ENCODE results near the gene MCM7.

MCM7 gene

GRCh38 chr7:100065452-100066186 lies 35.6 kb downstream of the MCM7 start:
- no peak for FAIRE-seq

- no peak for FAIRE-seq
These were observed 37.0 kb downstream of the MCM7 start for GRCh38 chr7:100064162-100064561.

GRCh38 chr7:100063376-100063775 lies 37.8 kb downstream of the MCM7 start:
- FAIRE-seq, result no peak

- no peak for FAIRE-seq
These were observed 39.5 kb downstream of the MCM7 start for GRCh38 chr7:100061518-100062193.

- no peak for FAIRE-seq
These were observed 41.9 kb downstream of the MCM7 start for GRCh38 chr7:100059251-100059739.

- FAIRE-seq, result no peak
These were observed 44.2 kb downstream of the MCM7 start for GRCh38 chr7:100057006-100057405.

DNA sequence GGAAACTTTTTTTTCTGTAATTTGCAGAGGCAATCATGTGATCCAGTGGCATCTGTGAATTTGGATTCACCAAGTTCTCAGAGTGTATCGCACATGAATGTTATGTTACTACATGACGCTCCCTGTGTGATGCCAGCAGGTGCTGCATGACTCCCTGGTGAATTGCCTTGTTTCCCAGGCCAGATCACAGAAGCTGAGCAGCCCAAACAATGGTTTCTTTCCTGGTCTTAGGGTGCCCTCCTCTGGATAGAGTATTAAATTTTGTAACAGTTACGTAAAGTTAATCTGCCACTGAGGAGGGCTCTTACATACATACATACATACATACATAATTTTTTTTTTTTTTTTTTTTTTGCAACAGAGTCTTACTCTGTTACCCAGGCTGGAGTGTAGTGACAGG lies 48.0 kb downstream of the MCM7 start:
- FAIRE-seq, result no peak

- no peak for FAIRE-seq
These were observed 49.6 kb downstream of the MCM7 start for GRCh38 chr7:100051611-100052010.

DNA sequence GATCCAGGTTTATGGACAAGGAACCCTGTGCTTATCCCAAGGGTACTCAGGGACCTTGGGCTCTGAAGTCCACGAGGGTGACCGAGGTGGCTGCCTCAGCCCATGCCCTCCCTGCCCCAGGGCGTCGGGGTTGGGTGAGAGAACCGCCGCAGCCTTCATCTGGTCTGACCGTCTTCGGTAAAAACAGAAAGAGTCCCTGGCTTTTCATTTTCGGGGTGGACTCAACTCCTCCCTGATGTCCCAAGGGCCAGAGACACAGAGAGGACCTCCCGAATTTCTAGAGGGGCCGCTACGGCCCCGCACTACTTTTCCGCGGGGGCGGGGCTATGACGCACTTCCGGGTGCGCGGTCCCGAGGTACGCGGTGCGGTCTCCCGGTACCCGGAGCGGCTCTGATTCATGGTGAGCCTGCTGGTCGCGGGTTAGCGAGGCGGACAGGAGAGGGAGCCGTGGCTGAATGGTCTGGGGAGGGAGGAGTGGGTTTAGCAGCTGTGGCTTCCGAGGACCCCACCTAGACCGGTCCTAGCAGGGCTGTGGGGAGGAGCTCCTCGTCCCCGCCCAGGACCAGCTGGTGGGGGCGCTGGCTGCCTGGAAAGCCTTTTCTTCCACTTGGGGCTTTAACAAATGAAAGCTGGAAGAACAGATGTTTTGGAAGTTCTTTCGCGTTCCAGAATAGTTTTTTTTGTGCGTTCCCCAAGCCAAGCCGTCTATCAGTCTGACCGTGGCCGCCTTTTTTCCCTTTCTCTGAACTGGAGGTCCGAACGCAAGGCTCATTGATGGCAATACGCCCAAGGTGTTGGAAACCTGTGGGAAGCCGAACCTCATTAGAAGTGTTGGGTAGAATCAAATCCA lies 51.5 kb downstream of the MCM7 start, which contains the start of gene ZSCAN21:
ZSCAN21 (plus strand) TSS at position 334 of the 851 bp plus-strand sequence. CDS start 7,233 bp downstream, outside the sequence.
- no peak for FAIRE-seq

DNA sequence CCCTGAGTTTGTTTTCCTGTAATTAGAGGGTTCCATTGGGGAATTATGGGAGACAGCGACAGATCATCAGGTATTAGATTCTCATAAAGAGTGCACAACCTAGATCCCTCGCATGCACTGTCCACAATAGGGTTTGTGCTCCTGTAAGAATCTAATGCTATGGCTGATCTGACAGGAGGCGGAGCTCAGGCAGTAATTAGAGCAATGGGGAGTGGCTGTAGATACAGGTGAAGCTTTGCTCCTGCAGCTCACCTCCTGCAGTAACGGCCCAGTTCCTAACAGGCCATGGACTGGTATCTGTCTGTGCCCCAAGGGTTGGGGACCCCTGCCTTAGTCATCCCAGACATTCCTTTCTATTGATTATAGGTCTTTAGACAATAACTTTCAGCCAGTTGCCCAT lies 52.5 kb downstream of the MCM7 start:
- FAIRE-seq, result no peak

GRCh38 chr7:100044718-100045117 lies 56.5 kb downstream of the MCM7 start:
- FAIRE-seq, result no peak
